ENCODE measurements around the gene KRCC1.
"Not testable (repeated sequence)": the region's sequence is repeated elsewhere in the genome, so short reads cannot be mapped to it uniquely, and the experiment has no call there.

KRCC1 gene

DNA sequence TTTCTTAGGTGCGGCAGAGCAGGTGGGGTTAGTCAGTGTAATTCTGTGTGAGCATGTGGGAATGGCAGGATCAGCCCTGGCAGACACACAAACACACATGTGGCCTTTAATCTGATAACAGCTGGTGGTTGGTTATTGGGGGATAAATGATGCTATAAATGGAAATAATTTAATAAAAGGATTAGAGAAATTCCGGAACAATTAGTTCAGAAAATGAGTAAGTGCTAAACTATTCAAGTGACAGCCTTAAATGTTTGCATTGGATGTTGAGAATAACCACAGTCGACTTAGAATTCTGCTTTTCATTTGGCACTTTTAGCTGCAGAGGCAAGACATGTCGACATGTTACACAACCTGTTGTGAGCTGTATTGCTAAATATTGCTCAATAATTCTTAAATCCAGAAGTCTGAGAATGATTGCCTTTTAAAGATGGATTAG lies 19.3 kb upstream of the KRCC1 start:
- peak; percentile 62 for DNase-seq (ENCODE audit: low spot score)

DNA sequence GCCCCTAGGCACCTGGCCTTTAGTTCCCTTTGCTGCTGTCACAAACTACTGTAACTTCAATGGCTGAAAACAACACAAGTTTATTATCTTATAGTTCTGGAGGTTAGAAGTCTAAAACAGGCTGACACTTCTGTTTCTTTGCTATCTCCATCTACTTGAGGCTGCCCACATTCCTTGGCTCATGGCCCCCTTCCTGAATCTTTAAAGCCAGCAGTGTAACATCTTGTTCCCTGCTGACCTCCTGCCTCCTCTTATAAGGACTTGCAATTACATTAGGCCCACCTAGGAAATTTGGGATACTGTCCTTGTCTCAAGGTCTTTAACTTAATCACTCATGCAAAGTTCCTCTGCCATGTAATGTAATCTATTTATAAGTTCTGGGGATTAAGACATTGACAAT lies 18.6 kb upstream of the KRCC1 start:
- DNase-seq (ENCODE audit: low spot score), result no peak

DNA sequence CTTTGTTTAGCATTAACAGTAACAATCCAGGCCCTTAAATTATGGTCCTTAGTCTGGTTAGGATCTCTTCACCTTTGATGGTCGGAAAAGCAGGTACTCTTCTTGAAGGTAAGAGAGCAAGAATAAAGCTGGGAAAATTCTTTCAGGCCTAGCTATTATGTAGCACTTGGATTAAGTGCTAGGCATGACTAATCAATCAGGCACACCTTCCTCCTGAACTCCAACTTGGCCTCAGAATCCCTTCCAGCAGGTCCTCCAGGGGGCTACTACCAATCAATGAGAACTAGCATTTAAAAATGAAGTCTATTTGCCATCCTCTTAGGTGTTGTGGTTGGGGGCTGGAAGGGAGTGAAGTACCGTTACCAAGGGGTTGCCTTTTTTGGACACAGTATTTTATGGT lies 15.8 kb upstream of the KRCC1 start:
- DNase-seq (ENCODE audit: low spot score), result no peak

DNA sequence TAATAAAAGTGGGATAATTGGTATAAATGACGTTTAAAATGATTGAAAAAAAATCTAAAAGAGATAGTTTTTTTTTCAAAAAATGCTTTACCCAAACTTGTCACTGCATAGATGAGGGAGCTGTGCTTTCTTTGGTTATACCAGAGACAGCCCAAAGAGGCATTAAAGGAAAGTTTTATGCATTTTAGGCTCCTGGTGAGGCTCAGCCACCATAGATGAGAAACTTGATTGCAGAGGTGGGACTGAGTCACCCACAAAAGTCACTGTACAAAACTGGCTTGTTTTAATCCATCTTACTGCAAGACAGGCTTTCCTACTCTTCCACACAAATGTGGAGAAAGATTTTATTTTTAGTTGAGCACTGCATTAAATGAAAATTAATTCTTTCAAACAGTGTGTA lies 14.5 kb upstream of the KRCC1 start:
- no peak for DNase-seq (ENCODE audit: low spot score)

DNA sequence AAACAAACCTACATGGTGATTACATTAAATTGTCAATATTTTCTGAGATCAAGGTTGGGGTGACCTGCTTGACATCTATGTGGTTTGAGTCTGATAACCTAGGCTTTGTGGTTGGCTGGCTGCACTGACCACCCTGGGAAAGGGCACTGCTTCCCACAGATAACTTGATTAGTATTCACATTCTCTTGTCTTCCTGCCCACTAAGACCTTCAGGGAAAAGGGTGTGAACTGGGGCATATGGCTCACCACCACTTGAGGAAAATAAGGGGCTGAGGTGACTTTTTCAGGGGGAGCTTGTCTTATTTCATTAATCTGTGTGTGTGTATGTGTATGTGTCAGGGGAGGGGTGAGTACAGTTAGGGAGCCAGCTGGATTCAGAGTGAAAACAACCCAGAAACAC lies 13.5 kb upstream of the KRCC1 start:
- no peak for DNase-seq (ENCODE audit: low spot score)

DNA sequence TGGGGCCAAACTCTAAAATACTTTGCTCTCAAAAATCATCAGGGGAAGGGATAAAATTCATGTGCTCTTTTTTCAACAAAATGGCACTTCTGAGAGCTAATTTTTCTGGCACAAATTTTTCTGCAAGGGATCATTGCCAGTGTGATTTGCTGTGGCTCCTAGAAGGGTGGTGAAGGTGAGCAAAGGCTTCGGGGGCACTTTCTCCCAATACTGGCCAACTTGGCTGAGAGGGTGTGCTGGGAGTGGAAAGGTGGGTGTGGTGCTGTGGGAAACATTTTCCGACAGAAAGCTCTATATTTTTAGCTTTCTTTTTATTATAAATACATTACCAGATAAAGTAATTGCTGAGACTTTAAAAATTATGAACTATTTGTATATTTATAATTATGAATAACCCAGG lies 12.5 kb upstream of the KRCC1 start:
- no peak for DNase-seq (ENCODE audit: low spot score)

DNA sequence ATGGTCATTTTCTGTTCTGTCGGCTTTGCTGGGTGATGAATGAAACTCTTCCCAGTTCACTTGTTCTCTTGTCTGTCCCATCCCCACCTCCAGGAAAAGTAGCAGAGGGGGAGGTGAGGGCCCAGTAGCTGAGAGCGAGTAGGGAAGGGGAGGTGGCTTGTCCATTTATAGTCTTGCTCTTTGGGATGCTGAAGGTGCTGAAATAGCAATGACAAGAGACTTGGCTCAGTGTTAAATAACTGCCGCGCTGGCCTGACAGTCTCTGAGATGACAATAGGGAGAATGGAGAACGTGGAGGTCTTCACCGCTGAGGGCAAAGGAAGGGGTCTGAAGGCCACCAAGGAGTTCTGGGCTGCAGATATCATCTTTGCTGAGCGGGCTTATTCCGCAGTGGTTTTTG lies 12.0 kb upstream of the KRCC1 start, which contains the start of gene SMYD1:
TSS of gene SMYD1 (plus strand) at position 228 of the 400 bp plus-strand sequence. CDS start at position 268, 40 bp downstream.
- DNase-seq (ENCODE audit: low spot score), result no peak

DNA sequence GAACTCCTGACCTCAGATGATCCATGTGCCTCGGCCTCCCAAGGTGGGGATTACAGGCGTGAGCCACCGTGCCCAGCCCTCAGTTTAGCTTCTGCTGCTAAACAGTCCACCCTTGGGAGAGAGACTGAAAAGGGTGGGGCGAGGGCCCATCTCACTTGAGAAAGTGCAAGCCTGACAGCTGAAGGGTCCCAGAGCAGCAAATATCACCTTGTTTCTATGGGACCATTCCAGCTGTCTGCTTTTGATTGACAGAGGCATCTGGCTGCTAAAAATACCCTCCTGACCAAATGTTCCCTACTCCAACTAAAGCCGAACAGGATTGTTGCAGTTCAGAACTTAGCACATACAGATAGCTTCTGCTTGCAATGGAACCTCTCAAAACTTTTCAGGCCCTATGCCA lies 11.6 kb upstream of the KRCC1 start:
- DNase-seq (ENCODE audit: low spot score), result no peak

DNA sequence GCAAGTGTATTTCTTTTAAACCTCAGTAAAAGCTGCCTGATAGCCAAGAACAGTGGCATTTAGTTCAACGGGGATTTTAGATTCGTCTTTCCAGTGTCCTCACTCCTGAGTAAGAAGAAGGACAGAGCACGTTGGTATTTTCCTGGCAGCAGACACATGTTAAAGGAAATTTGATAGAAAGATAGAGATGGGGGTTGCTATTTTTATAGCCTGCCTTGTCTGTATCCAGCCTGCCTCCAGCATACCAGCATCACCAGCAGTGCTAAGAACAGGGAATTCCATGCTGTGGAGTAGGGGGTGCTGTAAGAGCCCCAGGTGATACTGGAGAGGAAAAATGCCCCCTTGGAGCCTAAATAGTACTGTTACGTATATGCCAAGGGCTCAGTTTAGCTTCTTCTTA lies 11.0 kb upstream of the KRCC1 start:
- DNase-seq (ENCODE audit: low spot score), result no peak

DNA sequence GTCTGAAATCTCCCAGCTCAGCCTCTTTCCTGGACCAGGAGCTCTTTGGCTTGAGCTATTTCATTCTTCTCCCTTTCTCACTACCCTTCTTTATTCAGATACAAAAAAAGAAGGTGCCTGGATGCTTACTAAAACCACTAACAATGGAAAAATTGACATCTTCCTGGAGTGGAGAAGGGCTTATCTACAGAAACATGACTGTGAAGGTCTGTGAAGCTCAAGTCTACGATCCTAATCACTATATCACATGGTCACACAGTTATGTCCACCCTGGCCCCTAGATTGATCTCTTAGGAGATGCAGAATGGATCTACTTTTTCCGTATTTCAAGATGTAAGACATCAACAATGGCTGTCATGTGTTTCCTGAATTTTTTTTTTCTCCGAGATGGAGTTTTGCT lies 5.7 kb upstream of the KRCC1 start:
- DNase-seq (ENCODE audit: low spot score), result no peak

DNA sequence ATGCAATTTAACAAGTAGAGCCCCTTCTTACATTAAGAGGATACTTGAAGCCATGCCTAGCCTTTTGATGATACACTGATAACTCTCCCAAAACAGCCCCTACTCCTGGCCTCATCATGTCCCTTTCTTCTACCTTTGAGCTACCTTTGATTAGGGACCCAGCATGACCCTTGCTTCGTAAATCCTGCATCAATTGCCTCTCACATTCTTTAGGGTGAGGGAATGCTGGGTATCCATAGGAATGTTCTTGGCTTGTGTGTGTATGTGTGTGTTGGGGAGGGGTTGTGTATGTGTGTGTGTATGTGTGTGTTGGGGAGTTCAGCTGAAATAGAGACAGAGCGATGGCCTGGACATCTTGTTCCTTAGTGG lies 5.3 kb upstream of the KRCC1 start:
- no peak for DNase-seq (ENCODE audit: low spot score)

DNA sequence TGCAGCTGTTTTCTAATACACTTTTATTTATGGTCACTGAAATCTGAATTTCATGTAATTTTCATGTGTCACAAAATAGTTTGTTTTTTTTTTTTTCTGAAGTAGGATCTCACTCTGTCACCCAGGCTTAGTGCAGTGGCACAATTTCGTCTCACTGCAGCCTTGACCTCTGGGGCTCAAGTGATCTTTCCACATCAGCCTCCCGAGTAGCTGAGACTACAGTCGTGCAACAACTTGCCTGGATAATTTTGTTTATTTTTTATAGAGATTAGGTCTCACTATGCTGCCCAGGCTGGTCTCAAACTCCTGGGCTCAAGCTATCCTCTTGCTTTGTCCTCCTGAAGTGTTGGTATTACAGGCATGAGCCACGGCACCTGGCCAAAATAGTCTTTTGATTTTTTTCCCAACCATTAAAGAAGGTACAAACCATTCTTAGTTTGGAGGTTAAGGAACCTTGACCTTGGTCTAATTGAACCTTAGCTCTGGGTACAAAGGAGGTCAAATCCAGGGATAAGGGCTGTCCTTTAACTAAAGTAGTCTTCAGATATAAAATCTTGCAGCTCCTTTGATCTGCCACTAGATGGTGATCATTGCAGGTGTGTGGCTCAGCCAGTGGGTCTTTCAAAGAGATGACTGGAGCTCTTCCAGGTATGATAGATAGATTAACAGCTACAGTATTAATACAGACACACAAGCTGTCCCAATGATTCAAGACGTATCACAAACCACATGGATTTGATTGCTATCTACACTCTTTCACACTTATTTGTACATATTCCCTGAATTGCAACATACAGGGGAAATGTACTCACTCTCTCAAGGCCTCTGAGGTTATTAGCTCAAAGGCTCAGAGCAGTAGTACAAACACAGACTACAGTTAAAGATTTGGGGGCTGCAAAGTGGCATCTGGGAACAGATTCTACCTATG lies 4.7 kb upstream of the KRCC1 start:
- DNase-seq (ENCODE audit: low spot score), result peak; percentile 67

DNA sequence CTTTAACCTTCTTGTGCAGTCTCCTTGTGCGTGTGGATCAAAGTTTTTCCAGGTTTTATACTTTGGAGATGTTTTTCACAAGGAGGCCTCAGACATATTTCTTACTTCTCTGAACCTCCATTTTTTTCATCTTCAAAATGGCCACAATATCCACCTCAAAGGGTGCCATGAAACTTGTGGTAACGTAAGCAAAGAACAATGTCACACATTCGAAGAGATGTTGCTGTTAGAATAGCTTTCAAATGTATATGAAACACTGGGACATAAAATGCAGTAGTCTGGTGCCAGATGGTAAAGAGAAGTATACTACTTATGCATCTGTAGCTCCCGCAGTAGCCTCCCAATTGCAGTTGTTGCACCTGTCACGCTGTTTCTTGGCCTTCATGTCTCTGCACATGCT lies 2.6 kb upstream of the KRCC1 start:
- DNase-seq (ENCODE audit: low spot score), result no peak

DNA sequence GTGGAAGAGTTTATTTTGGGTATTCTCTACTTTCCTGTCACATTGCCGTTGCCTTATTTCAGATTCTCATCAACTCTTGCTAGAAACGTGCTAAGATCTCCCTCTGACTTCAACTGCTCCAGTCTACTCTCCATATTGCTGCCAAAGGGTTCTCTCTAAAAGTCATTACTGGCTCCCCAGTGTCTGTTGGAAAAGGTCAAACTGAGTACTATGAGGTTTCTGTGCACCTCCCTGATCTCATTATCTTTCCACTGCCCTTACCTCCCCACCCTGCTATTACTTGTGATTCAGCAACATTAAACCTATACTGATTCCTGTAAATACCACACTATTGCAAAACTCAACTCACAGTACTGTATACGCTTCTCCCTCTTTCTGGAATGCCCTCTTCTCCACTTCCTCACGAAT lies 1.9 kb upstream of the KRCC1 start:
- DNase-seq (ENCODE audit: low spot score), result no peak

DNA sequence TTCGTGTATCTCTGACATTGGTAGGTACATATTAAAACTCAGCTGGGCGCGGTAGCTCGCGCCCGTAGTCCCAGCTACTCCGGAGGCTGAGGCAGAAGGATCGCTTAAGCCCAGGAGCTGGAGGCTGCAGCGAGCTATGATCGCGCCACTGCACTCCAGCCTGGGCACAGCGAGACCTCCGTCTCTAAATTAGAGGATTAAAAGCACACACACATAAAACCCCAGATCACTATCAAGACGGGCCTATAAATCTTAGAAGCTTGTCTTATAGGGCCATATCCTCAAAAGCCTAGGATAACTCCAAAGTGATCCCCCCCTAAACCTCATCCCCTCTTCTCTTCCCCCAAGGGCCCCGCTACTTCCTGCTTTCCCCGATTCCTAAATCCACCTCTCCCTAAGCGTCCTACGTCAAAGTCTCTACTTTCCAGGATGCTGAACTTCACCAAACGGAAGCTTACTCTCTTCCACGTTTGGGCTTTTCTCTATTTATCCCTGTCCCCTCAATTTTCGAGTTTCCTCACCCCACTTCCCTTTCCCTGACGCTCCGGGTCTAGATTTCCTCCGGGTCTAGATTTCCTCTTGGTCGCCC lies 707 bp downstream of the KRCC1 start:
- DNase-seq (ENCODE audit: low spot score), result peak; percentile 34

DNA sequence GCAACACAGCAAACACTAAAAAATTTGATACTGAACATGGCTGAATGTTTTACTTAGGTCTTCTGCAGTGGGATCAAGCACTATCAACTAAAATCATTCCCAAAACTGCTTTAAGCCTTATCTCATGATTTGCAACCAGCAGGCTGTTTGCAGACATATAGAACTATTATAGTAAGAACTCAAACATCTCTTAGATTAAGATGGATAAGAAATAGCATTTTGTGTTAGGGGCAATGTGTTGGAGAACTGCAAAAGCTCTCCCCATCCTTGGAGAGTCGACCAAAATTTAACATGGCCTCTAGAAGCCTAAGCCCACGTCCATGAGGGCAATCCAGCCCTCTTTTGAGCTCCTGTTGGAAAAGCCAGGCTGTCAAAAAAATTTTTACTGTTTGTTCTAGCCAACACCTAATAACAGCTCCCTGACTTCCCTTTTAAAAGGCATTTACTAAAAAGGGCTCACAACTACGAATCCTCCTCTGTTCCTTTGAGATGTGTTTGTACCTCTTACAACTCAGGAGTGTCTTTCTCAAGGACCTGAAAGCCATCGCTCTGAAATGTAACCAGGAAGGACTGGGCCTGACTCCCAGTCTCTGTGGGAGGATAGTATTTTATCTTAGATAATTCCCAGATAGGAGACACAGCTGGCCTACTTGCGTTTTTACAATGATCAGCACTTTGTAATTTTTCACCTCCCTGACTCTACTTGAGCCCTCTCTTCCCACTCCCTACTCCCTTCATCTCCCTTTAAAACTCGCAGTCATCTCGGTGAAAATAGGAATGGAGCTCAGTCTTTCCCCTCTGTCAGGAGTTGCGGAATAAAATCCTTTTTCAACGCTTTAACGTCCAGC lies 1.4 kb downstream of the KRCC1 start:
- no peak for DNase-seq (ENCODE audit: low spot score)

DNA sequence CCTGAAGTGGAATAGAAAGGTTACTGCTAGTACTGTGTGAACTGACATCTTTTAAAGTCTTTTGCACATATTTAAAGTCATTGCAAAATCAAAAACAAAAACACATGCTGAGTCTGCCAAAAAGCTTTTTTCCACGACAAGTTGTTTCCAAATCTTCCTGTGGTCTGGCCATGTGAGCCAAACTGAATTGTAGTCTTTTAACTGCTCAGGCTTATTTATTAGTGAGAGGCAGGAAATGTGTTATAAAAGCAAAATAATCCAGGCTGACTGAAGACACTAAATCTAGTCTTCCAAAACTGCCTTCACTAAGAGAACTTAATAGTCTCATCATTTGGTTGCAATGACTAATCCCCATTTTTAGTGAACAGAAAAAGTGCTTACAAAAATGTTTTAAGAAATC lies 2.3 kb downstream of the KRCC1 start:
- DNase-seq (ENCODE audit: low spot score), result peak; percentile 40

DNA sequence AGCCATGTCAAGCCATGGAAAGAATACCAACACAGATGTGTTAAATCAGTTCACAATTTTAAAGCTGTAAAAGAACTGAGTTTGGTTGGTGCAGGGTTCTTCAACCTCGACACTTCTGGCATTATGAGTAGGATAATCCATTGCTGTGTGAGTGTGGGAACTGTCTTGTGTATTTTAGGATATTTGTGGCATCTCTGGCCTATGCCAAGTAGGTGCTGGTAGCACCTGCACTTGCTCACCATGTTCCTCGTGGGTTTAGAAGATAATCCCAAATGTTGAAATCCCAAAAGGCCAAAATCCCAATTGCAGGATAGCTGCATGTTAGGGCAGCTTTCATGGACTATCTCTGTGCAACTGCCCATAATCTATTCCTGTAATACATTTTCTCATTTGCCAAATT lies 3.8 kb downstream of the KRCC1 start:
- no peak for DNase-seq (ENCODE audit: low spot score)

DNA sequence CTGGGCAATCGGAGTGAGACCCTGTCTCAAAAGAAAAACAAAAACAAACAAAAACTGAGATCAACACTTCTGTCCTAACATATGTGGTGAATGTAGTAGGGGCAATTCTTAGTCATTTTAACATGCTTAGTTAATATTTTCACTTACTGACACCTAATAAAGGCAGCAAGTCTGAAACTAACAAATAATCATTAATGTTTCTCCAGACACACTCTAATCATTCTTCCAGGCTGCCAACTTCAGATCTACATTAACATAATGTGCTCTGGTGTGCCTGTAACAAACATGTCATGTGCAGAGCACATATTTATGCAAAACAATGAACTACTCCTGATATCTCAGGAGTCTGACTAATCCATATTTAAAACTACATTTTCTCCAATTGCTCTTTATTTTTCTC lies 6.0 kb downstream of the KRCC1 start:
- DNase-seq (ENCODE audit: low spot score), result no peak

DNA sequence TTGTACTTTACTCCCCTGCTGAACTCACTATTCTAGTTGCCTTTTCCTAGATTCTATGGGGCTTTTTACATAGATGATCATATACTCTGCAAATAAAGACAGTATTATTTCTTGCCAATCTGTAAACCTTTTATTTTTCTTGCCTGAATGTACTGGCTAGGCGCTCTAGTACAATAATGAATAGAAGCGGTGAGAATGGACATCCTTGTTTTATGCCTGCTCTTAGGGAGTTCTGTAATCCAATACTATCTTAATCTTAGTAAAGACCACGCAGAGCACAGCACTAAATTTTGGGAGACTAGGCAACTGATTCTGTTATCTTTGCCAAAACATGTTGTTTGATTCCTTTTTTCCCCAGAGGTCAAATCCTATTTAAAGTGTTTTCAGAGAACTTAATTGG lies 7.0 kb downstream of the KRCC1 start:
- no peak for DNase-seq (ENCODE audit: low spot score)

DNA sequence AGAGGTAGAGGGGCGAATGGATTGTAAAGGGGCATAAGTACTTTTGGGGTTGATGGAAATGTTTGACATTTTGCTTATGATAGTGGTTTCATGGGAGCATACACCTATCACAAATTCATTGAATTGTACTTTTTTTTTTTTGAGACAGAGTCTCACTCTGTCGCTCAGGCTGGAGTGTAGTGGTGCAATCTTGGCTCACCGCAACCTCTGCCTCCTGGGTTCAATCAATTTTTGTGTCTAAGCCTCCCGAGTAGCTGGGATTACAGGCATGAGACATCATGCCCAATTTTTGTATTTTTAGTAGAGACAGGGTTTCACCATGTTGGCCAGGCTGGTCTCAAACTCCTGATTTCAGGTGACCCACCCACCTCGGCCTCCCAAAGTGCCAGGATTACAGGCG lies 10.0 kb downstream of the KRCC1 start:
- not testable (repeated sequence) for DNase-seq (ENCODE audit: low spot score)

DNA sequence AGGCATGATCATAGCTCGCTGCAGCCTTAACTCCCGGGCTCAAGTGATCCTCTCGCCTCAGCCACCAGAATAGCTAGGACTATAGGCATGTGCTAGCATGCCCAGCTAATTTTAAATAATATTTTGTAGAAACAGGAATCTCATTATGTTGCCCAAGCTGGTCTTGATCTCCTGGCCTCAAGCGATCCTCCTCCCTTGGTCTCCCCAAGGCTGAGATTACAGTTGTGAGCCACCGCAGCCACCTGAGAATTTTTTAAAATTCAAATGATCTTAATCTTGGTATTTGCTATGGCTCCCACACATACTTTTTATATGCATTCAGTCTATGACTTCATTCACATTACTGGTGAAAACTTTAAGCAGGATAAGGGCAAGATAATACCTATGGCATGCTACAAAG lies 13.1 kb downstream of the KRCC1 start:
- DNase-seq (ENCODE audit: low spot score), result no peak

Measured in AG20443 (cell line).